Stimulated activated CD4-positive, alpha-beta T cell treated with anti-CD3 and anti-CD28 coated beads, Interleukin-4, amount 100 ng/mL, for 1 hour (primary cell): ENCODE measurements around the gene CRACR2B.

Experiments used
- DNase-seq: peaks from one replicate; pipeline ENCODE4 v3.0.0-alpha.2; 2020

The CRACR2B gene

DNA sequence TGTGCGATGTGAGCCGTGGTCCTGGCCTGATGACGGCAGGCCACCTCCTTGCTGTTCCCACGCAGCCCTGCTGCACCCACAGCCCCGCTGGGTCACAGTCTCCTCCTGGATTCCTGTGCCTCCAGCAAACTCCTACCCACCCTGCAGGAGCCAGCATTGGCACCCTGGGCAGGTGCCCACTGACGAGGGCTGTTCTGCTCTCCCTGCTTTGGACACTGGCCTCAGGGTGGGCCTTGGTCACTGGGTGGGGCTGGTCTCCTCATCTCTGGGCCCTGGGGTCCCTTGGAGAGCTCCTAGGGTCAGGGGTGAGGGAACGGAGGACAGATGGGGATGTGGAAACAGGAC, 27.6 kb downstream of the CRACR2B start:
- DNase-seq = no peak

DNA sequence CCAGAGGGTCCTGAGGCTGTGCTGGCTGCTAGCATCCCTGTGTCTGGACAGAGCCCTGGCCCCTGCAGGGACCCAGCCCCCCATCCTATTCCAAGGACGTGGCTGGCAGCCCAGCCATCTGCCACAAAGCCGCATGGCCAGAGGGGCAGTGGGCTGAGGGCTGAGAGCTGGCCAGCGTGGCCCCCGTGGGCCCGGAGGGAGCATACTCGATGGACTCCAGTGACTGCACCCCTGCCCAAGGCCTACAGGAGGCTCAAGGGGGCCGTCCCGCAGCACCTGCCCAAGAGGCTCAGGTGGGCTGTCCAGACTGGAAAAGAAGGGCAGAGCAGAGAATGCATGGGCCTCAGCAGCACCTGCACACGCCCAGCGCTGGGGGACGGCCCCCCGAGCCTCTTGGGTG, 28.1 kb downstream of the CRACR2B start:
- no peak for DNase-seq

- no peak for DNase-seq
Measured at GRCh38 chr11:856397-856796, 28.7 kb downstream of the CRACR2B start.

GRCh38 chr11:858053-858761, 30.5 kb downstream of the CRACR2B start:
- DNase-seq = no peak

- no peak for DNase-seq
Measured at GRCh38 chr11:858762-859339, 31.1 kb downstream of the CRACR2B start.

- no peak for DNase-seq
Measured at GRCh38 chr11:859394-860131, 31.8 kb downstream of the CRACR2B start.

GRCh38 chr11:860234-861104, 32.8 kb downstream of the CRACR2B start:
- no peak for DNase-seq

DNA sequence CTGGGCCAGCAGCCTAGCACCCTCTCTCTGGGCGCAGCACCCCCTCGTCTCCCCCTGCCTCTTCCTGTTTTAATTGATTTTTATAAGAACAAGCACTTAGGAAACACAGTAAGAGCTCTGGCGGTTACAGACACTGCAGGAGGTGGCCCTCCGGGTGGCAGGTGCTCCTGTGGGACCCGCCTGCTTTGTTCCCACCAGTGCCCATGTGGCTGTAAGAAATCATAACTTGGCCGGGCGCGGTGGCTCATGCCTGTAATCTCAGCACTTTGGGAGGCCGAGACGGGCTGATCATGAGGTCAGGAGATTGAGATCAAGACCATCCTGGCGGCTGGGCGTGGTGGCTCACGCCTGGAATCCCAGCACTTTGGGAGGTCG, 33.4 kb downstream of the CRACR2B start:
- DNase-seq = no peak

GRCh38 chr11:862081-862661, 34.5 kb downstream of the CRACR2B start:
- no peak for DNase-seq

DNA sequence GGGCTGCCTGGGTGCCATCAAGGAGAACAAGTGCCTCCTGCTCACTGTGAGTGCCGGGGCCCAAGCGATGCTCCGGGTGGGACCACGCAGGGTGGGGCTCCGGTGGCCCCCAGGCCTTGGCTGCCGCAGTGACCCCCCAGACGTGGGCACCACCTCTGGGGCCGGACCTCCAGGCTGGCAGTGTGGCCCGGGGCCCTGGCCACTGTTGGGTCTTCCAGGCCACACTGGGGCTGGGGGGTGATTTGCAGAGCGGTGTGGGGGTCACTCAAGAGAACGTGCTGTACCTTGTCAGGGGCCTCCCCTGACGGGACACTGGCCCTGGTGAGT, 34.9 kb downstream of the CRACR2B start:
- DNase-seq = no peak

DNA sequence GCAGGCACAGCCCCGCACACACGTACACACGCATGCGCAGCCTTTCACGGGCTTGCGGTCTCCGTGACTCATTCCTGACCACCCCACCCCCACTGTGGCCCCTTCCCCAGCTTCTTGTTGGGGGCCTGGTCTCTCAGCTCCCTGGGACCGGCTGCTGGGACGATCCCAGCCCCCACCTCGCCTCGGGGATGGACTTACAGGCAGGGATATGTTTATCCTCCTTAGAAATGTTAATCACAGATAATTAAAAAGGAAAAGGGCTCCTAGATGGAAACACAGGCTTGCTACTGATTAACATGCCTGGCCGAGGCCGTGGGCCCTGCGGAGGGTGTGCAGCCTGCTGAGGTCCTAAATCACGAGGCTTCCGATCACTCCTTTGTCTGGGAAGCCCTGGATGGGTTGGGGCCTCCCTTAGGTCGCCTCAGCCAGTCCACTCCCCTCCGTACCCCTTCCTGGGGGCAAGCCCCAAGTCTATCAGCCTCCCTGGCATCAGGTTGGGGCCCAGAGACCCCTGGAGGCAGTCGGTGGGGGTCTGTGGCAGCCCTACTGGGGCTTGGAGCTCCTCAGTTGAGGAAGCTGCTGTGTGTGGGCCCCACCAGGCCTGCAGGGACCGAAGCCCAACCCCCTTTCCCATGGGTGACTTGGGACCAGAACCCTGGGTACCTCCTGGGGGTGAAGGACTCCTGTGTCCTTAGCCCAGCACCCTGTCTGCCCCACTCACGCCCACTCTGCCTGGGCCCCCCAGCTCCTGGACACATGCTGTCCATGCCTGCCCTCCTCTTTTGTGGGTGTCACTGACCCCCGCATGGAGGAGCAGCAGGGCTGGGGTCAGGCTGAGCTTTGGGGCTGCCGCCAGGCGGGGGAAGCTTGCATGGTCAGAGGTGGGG, 35.5 kb downstream of the CRACR2B start:
- no peak for DNase-seq

DNA sequence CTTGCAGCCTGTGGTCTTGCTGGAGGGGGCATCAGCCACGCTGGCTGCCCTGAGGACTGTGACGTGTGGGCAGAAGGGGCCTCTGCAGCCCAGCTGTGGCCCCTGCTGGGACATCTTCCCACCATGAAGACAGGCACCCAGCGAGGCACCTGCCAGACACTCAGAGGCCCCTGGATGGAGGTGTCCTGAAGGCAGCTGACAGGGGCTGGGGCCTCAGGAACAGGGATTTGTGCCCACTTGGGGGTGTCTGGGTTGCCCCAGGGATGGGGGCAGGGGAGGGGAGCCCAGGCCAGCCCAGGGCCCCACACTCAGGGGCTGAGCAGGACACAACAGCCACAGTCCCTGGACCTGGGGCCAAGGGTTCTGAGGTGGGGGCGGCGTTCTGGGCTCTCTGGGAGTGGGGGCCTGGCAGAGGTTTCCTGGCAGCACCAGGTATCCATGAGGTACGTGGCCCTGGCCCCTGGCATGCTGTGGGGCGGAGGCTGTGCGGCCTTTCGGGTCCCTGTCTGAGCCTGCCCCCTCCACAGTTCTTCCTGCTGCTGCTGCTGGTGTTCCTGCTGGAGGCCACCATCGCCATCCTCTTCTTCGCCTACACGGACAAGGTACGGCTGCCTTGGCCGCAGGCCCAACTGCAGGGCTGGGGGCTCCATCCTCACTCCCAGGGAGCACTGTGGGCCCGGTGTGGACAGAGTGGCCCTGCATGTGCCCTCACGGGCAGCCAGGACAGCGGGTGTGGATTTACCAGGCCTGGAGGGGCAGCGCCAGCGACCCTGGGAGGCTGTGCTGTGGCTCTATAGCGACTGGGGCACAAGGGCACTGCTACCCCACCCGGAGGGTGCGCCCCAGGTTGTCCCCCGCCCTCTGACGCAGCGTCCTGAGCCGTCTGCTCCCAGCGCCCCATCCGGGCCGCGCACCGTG, 36.5 kb downstream of the CRACR2B start:
- DNase-seq = no peak

DNA sequence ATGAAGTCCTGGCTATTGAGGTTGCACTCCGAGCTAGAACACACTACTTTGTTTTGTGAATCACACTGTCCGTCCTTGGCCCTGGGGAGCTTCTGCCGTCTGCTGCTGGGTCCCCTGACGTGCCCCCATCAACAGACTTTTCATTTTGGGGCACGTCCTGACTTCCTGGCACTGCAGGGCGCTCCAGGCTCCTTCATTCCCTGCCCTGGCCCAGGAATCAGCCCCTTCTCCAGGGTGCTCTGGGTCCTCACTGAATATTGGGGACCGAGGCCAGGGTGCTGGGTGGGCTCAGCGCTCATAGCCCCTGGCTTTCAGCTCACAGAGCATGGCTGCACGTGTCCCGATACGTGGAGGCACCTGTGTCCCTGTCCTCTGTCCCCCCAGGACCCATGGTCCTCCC, 37.2 kb downstream of the CRACR2B start:
- no peak for DNase-seq

DNA sequence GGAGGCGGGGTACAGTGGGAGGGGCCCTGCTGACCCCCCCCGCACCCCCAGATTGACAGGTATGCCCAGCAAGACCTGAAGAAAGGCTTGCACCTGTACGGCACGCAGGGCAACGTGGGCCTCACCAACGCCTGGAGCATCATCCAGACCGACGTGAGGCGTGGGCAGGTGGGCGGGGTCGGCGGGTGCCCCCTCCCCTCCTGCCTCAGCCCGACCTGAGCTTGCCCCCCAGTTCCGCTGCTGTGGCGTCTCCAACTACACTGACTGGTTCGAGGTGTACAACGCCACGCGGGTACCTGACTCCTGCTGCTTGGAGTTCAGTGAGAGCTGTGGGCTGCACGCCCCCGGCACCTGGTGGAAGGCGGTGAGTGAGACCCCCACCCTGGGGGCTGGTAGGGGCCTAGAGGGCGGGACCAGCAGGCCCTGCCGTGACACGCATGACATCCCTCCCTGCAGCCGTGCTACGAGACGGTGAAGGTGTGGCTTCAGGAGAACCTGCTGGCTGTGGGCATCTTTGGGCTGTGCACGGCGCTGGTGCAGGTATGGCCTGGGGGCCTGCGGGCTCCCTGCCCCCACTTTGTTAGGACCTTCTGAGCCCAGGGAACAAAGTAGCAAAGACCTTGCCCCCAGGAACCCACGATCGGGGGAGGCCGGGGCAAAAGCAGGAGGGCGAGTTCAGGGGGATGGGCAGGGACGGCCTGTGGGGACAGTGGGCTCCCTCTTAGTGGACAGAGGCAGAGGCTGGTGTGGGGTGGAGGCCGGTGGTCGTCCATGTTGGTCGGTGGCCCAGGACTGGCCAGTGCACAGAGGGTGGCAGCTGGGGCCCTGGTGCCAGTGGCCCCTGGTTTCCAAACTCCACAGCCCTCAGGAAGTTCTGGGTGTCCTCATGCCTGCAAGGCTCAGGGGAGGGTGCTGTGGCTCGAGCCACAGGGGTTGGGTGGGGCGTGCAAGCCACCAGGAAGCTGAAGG, 38.0 kb downstream of the CRACR2B start:
- DNase-seq = no peak

DNA sequence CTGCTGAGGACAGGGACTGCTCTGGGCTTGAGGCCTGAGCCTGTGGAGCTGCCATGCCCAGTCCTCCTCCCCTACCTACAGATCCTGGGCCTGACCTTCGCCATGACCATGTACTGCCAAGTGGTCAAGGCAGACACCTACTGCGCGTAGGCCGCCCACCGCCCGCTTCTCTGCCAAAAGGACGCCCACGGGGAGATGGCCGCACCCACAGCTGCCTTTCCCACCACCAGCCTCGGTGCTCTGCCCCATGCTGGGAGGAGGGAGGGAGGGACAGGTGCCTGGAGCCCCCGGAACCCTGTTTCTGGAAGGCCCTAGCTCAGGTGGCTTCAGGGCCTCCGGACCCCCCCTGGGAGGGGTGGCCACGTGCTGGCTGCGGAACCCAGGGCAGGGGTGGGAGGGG, 38.8 kb downstream of the CRACR2B start:
- DNase-seq = no peak

GRCh38 chr11:867856-868358, 40.2 kb downstream of the CRACR2B start:
- DNase-seq = no peak

DNA sequence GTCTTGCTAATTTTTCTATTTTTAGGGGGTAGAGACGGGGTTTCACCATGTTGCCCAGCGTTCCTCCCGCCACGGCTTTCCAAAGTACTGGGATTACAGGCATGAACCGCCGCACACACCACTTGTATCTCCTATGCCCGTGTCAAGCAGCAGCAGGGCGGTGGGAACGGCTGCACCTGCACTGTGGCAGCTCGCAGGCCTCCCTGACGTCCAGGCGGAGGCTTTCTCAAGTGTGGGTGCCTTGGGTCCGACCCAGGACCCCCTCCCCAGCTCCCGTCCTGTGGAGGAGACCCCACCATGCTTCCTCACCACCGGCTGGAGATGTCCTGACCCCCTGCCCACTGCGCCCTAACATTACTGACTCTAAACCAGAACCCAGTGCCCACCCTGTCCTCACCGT, 40.7 kb downstream of the CRACR2B start:
- no peak for DNase-seq

DNA sequence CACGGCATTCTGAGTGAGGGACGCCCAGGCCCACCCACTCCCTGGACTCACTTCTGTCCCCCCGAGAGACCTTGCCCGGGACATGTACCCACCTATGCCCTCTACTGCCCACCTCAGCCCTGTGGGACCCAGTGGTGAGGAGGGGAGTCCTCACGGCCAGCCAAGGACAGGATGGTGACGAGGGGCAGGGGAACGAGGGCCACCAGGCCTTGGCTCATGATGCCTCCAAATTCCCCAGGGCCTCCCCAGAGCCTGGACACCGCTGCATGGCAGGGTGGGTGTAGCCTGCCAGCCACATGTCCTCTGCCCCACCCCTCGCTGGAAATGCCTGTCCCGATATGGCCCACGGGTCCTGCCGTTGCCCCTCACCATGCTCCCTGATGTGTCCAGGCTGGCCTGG, 41.1 kb downstream of the CRACR2B start:
- DNase-seq = no peak

- no peak for DNase-seq
Measured at GRCh38 chr11:869399-870126, 41.8 kb downstream of the CRACR2B start.
